GM12892 (cell line): ENCODE data around the gene GLB1L3.
"Not testable (repeated sequence)": the region's sequence is repeated elsewhere in the genome, so short reads cannot be mapped to it uniquely, and the experiment has no call there.

Experiments used
- POLR2A ChIP-seq: IDR thresholded peaks from 2 replicates; pipeline ENCODE4 v1.6.1; 2011; ENCODE audit warnings: low read depth, low read length, control low read depth
- POLR2AphosphoS5 ChIP-seq: IDR thresholded peaks from 2 replicates; pipeline ENCODE4 v1.6.1; 2011; ENCODE audit warnings: low read depth, low read length, control low read depth

DNA sequence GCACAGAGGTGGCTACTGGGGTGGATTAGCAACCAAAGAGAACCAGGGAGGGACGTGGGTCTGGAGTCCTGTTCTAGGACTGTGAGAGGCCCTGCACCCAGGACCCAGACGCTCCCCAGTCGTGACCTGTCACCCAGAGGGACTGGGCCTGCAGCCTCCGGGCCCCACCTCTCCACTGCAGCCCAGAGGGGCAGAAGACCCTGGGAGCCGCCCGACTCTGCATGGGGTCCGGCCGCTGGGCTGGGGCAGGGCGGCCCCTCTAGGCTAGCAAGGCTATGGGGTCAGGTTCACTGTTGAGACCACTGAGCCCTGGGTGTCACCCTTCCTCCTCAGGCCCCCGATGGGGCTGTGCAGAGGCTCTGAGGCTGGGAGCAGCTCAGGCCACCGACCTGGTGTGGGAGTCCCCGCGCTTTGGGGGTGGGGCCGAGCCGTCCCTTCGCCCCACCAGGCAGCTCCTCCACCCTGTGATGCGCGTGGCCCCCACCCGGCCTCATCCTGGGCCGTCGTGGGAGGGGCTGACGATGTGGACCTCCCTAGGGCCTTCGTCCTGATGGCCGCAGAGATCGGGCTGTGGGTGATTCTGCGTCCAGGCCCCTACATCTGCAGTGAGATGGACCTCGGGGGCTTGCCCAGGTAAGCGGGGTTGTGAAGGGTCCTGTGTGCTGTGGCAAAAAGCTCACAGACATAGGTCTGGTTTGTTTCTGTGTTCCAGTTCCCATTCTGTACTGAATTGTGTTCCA is 68.5 kb downstream of the GLB1L3 start:
- not testable (repeated sequence) for TF ChIP-seq POLR2A, POLR2AphosphoS5
